PC-9 (cell line): Measurements from ENCODE around the gene AHCYL2. TPM values are rescaled to one million over a fixed set of nuclear protein-coding genes. Genes with fewer than 3 reads are reported as not detected.

Experiments used
- BruUV-seq: library from RNA; stranded (reverse); fragments of 400-500 nt; replicated peaks from 2 replicates; lab custom pipeline; 2021; lab: Mats Ljungman, UMichigan
- CTCF ChIA-PET: fragments of 300-600 bp; sonication (Branson Sonifier 250); formaldehyde crosslinking; loops from one replicate; lab custom pipeline; 2022; ENCODE audit warnings: antibody characterized with exemption; lab: Charles Lee
- POLR2A ChIA-PET: fragments of 300-600 bp; sonication (Branson Sonifier 250); formaldehyde crosslinking; loops from one replicate; lab custom pipeline; 2022; ENCODE audit warnings: antibody characterized with exemption; ENCODE audit not compliant: unreplicated experiment; lab: Charles Lee
- DNase-seq, 2 experiments: peaks; one replicate each; pipeline versions ENCODE4 v3.0.0 to v3.0.0-alpha.2; 2015 to 2022; ENCODE audit warnings: mixed read lengths in 1 of 2
- H2AFZ ChIP-seq: fragments of 200-600 bp; sonication (generic); 2 replicates; pipeline ENCODE4 v1.8.1; 2017; ENCODE audit warnings: antibody characterized with exemption
- H3F3A ChIP-seq: fragments of 200-600 bp; sonication (generic); 2 replicates; pipeline ENCODE4 v1.8.1; 2017; ENCODE audit warnings: antibody characterized with exemption, mild to moderate bottlenecking, low read depth; ENCODE audit not compliant: insufficient read depth
- H3K27ac ChIP-seq: fragments of 200-600 bp; sonication (generic); 2 replicates; pipeline ENCODE4 v1.6.1; 2016; ENCODE audit warnings: mixed run types
- H3K27me3 ChIP-seq: fragments of 200-600 bp; sonication (generic); 2 replicates; pipeline ENCODE4 v1.6.1; 2016; ENCODE audit warnings: low read depth, mixed run types; ENCODE audit not compliant: insufficient read depth
- H3K36me3 ChIP-seq: fragments of 200-600 bp; sonication (generic); 2 replicates; pipeline ENCODE4 v1.6.1; 2016; ENCODE audit warnings: low read depth, mixed run types
- H3K4me1 ChIP-seq: fragments of 200-600 bp; sonication (generic); replicated peaks from 2 replicates; pipeline ENCODE4 v1.6.1; 2016; ENCODE audit warnings: mixed run types; ENCODE audit not compliant: insufficient read depth
- H3K4me2 ChIP-seq: fragments of 200-600 bp; sonication (generic); 2 replicates; pipeline ENCODE4 v1.6.1; 2017; ENCODE audit warnings: mixed run types
- H3K4me3 ChIP-seq: fragments of 200-600 bp; sonication (generic); 2 replicates; pipeline ENCODE4 v1.6.1; 2016; ENCODE audit warnings: mixed run types
- H3K79me2 ChIP-seq: fragments of 200-600 bp; sonication (generic); 2 replicates; pipeline ENCODE4 v1.6.1; 2017; ENCODE audit warnings: low read depth, mixed run types
- H3K9me2 ChIP-seq: fragments of 200-600 bp; sonication (generic); 2 replicates; pipeline ENCODE4 v1.8.1; 2017; ENCODE audit warnings: mild to moderate bottlenecking; ENCODE audit not compliant: insufficient read depth
- H3K9me3 ChIP-seq: fragments of 200-600 bp; sonication (generic); 2 replicates; pipeline ENCODE4 v1.8.1; 2016; ENCODE audit warnings: low read depth; ENCODE audit not compliant: insufficient read depth
- H4K20me1 ChIP-seq: fragments of 200-600 bp; sonication (generic); 2 replicates; pipeline ENCODE4 v1.8.1; 2017; ENCODE audit not compliant: insufficient read depth
- EZH2 ChIP-seq: fragments of 200-600 bp; sonication (generic); IDR thresholded peaks from 2 replicates; pipeline ENCODE4 v1.8.0; 2017; ENCODE audit warnings: antibody characterized with exemption, low read depth
- intact Hi-C: fragments of 100-400 bp; cut with micrococcal nuclease; formaldehyde crosslinking; loops from one replicate; pipeline ENCODE4 v1.10.0; 2022; ENCODE audit not compliant: unreplicated experiment
- total RNA-seq: library from RNA; stranded (reverse); gene quantifications from 2 replicates; pipeline ENCODE4 v1.2.3, GENCODE V29; 2021
- TF ChIP-seq, protein P1 (sequence below): fragments of 200-600 bp; sonication (generic); conservative IDR thresholded peaks from 2 replicates; pipeline ENCODE4 v1.6.1; 2017; ENCODE audit warnings: mixed run types, antibody characterized with exemption, mild to moderate bottlenecking, moderate library complexity

Gene AHCYL2
- total RNA-seq, 1 experiment from 2014 or later, result 15.7 TPM

GRCh38 chr7:129205126-129205818, 19.6 kb upstream of the AHCYL2 start:
- BruUV-seq, result no TSS peak
- Histone ChIP-seq H3K9me2 (no peaks in the 10 kb centered on the region), H3K4me3 (no peak overlapping the region), H3K27me3 (no peaks in the 10 kb centered on the region), H3K79me2 (no peaks in the 10 kb centered on the region), H3K36me3 (no peaks in the 10 kb centered on the region), H3K27ac (no peak overlapping the region), H3K4me1 (no peaks in the 10 kb centered on the region), H3K4me2 (no peak overlapping the region), H4K20me1 (no peaks in the 10 kb centered on the region), H2AFZ (no peak overlapping the region), H3F3A (no peaks in the 10 kb centered on the region), H3K9me3 (no peaks in the 10 kb centered on the region)
- no peak for TF ChIP-seq EZH2
- TF ChIP-seq, protein P1, sequence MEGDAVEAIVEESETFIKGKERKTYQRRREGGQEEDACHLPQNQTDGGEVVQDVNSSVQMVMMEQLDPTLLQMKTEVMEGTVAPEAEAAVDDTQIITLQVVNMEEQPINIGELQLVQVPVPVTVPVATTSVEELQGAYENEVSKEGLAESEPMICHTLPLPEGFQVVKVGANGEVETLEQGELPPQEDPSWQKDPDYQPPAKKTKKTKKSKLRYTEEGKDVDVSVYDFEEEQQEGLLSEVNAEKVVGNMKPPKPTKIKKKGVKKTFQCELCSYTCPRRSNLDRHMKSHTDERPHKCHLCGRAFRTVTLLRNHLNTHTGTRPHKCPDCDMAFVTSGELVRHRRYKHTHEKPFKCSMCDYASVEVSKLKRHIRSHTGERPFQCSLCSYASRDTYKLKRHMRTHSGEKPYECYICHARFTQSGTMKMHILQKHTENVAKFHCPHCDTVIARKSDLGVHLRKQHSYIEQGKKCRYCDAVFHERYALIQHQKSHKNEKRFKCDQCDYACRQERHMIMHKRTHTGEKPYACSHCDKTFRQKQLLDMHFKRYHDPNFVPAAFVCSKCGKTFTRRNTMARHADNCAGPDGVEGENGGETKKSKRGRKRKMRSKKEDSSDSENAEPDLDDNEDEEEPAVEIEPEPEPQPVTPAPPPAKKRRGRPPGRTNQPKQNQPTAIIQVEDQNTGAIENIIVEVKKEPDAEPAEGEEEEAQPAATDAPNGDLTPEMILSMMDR, result no peak
- ChIA-PET CTCF (interaction anchor here (1.8 kb wide), 1 partner anchor 41 kb away, joined by 9 read pairs; no protein-coding TSS in a partner anchor), POLR2A (no interaction called here)
- no peak for DNase-seq
- intact Hi-C loops, result no loop called here

- BruUV-seq, result no TSS peak
Measured at GRCh38 chr7:129205987-129206785, 18.6 kb upstream of the AHCYL2 start.

GRCh38 chr7:129208667-129209066, 16.2 kb upstream of the AHCYL2 start:
- Histone ChIP-seq H3K4me1 (no peaks in the 10 kb centered on the region), H3K36me3 (no peaks in the 10 kb centered on the region), H3K27me3 (no peaks in the 10 kb centered on the region), H4K20me1 (no peaks in the 10 kb centered on the region), H3K9me3 (no peaks in the 10 kb centered on the region), H2AFZ (no peak overlapping the region), H3K9me2 (no peaks in the 10 kb centered on the region), H3F3A (no peaks in the 10 kb centered on the region), H3K4me2 (no peak overlapping the region), H3K27ac (no peak overlapping the region), H3K4me3 (no peak overlapping the region), H3K79me2 (no peaks in the 10 kb centered on the region)
- no peak for DNase-seq
- ChIA-PET POLR2A (no interaction called here), CTCF (interaction anchor here (0.6 to 2.5 kb wide), 3 partner anchors 10 to 133 kb away, joined by 3 to 15 read pairs (median 4); no protein-coding TSS in a partner anchor)
- intact Hi-C loops, result no loop called here
- TF ChIP-seq EZH2, result no peak
- TF ChIP-seq, protein P1, result no peak
- no TSS peak for BruUV-seq

More at GRCh38 chr7:129205987-129206785, 18.6 kb upstream of the AHCYL2 start:
- intact Hi-C loops, result no loop called here
- no peaks in the 10 kb centered on the region for H3K9me2 ChIP-seq
- ChIA-PET POLR2A (no interaction called here), CTCF (interaction anchor here (1.8 kb wide), 1 partner anchor 42 kb away, joined by 9 read pairs; no protein-coding TSS in a partner anchor)
- no peaks in the 10 kb centered on the region for H3K4me1 ChIP-seq
- no peaks in the 10 kb centered on the region for H4K20me1 ChIP-seq
- no peaks in the 10 kb centered on the region for H3K9me3 ChIP-seq
- no peaks in the 10 kb centered on the region for H3K27me3 ChIP-seq
- no peaks in the 10 kb centered on the region for H3F3A ChIP-seq
- no peak overlapping the region for H2AFZ ChIP-seq
- no peak for DNase-seq
- no peak overlapping the region for H3K4me3 ChIP-seq
- TF ChIP-seq EZH2, result no peak
- TF ChIP-seq, protein P1, result no peak
- no peaks in the 10 kb centered on the region for H3K79me2 ChIP-seq
- no peak overlapping the region for H3K4me2 ChIP-seq
- H3K27ac ChIP-seq, result no peak overlapping the region
- no peaks in the 10 kb centered on the region for H3K36me3 ChIP-seq
